CD4-positive, alpha-beta T cell treated with Interleukin-17A for 1 hour (primary cell): ENCODE data around the gene PKP4.

Source experiments
- DNase-seq: peaks from one replicate; pipeline ENCODE4 v3.0.0-alpha.2; 2020

Gene PKP4

GRCh38 chr2:158554996-158555395, 98.2 kb downstream of the PKP4 start:
- DNase-seq: no peak

- DNase-seq: no peak
Observed at GRCh38 chr2:158556124-158556523, 99.4 kb downstream of the PKP4 start.

GRCh38 chr2:158557752-158558151, 101.0 kb downstream of the PKP4 start:
- no peak for DNase-seq

GRCh38 chr2:158559252-158559651, 102.5 kb downstream of the PKP4 start:
- no peak for DNase-seq

GRCh38 chr2:158560259-158560658, 103.5 kb downstream of the PKP4 start:
- no peak for DNase-seq

GRCh38 chr2:158561054-158561453, 104.3 kb downstream of the PKP4 start:
- no peak for DNase-seq

GRCh38 chr2:158567208-158567607, 110.5 kb downstream of the PKP4 start:
- DNase-seq: no peak

GRCh38 chr2:158569284-158569683, 112.5 kb downstream of the PKP4 start:
- DNase-seq: no peak

GRCh38 chr2:158570869-158571268, 114.1 kb downstream of the PKP4 start:
- no peak for DNase-seq

- DNase-seq: no peak
Observed at GRCh38 chr2:158573739-158574138, 117.0 kb downstream of the PKP4 start.

GRCh38 chr2:158575051-158575635, 118.4 kb downstream of the PKP4 start:
- DNase-seq: no peak

- DNase-seq: no peak
Observed at GRCh38 chr2:158577141-158577540, 120.4 kb downstream of the PKP4 start.

- DNase-seq: no peak
Observed at GRCh38 chr2:158578703-158579330, 122.1 kb downstream of the PKP4 start.

- no peak for DNase-seq
Observed at GRCh38 chr2:158579928-158580327, 123.2 kb downstream of the PKP4 start.

GRCh38 chr2:158580760-158581159, 124.0 kb downstream of the PKP4 start:
- no peak for DNase-seq

- no peak for DNase-seq
Observed at GRCh38 chr2:158582670-158583069, 125.9 kb downstream of the PKP4 start.

GRCh38 chr2:158583923-158584322, 127.2 kb downstream of the PKP4 start:
- no peak for DNase-seq

- DNase-seq: no peak
Observed at GRCh38 chr2:158586491-158586890, 129.7 kb downstream of the PKP4 start.

GRCh38 chr2:158589303-158589702, 132.6 kb downstream of the PKP4 start:
- DNase-seq: no peak

GRCh38 chr2:158598862-158599517, 142.2 kb downstream of the PKP4 start:
- DNase-seq: no peak

- DNase-seq: no peak
Observed at GRCh38 chr2:158599609-158600008, 142.9 kb downstream of the PKP4 start.

GRCh38 chr2:158600155-158600802, 143.5 kb downstream of the PKP4 start:
- no peak for DNase-seq

- no peak for DNase-seq
Observed at GRCh38 chr2:158602027-158602426, 145.3 kb downstream of the PKP4 start.

GRCh38 chr2:158603205-158603604, 146.5 kb downstream of the PKP4 start:
- DNase-seq: no peak
